Mucosa of descending colon (tissue), 3 donors: ENCODE results near the gene B3GALT6. TPM values are rescaled to one million over a fixed set of nuclear protein-coding genes. Genes with fewer than 3 reads are reported as not detected.

ENCODE experiments used
- ATAC-seq: fragments of 200-7000 bp; cut with Tn5 transposase; one replicate; pipeline ENCODE4 v1.9.1; 2020; ENCODE audit warnings: mild to moderate bottlenecking, moderate library complexity
- DNase-seq, 3 donors: peaks; one replicate each; pipeline ENCODE4 v3.0.0-alpha.2; 2020
- H3K36me3 ChIP-seq: fragments of 200-600 bp; one replicate; pipeline ENCODE4 v1.8.0; 2021; ENCODE audit warnings: low read depth, mild to moderate bottlenecking
- H3K4me1 ChIP-seq: fragments of 200-600 bp; one replicate; pipeline ENCODE4 v1.8.0; 2021; ENCODE audit warnings: low read depth, mild to moderate bottlenecking
- H3K4me3 ChIP-seq: fragments of 200-600 bp; one replicate; pipeline ENCODE4 v1.8.0; 2021; ENCODE audit warnings: mild to moderate bottlenecking
- H3K9me3 ChIP-seq: fragments of 200-600 bp; one replicate; pipeline ENCODE4 v1.8.0; 2021; ENCODE audit warnings: mild to moderate bottlenecking
- CTCF ChIP-seq: fragments of 200-600 bp; IDR thresholded peaks from one replicate; pipeline ENCODE4 v1.8.0; 2022; ENCODE audit warnings: antibody characterized with exemption, mild to moderate bottlenecking
- intact Hi-C, 2 donors: fragments of 100-400 bp; cut with DNase I in 1 of 2; cut with micrococcal nuclease in 1 of 2; formaldehyde crosslinking; loops; one replicate each; pipeline versions ENCODE4 v1.11.0 to v1.11.1; 2022; cut with DNase I, micrococcal nuclease
- total RNA-seq, 3 donors: library from RNA; stranded (reverse); fragmentation: NEBNext Ultra II Directional in 2 of 3; extraction: Animal tissue kit (Norgen Biotek cat#: 25700) in 2 of 3; gene quantifications; one replicate each; pipeline versions ENCODE4 v1.2.1 to v1.2.4, GENCODE V29; 2021 to 2023
- donor health status: DM: no; HTN: no; CAD: no; lungs with moderate emphysema.
- donor health status: DM: no; HTN: no; CAD: no.
- donor health status: DM: no; HTN: yes; CAD: no.

B3GALT6 gene
- total RNA-seq, 3 donors from 2014 or later, result 7.3 to 12.5 (median 9.0) TPM

GRCh38 chr1:1268284-1268682 is 36.2 kb downstream of the B3GALT6 start:
- Histone ChIP-seq H3K4me3 (no peak overlapping the region), H3K36me3 (no peaks in the 10 kb centered on the region), H3K9me3 (no peaks in the 10 kb centered on the region), H3K4me1 (peaks cover 23% of the 10 kb centered on the region)
- intact Hi-C loops, result no loop called here
- no peak for DNase-seq
- no peak for ATAC-seq
- no peak for TF ChIP-seq CTCF

- no peaks in the 10 kb centered on the region for H3K9me3 ChIP-seq
- no peaks in the 10 kb centered on the region for H3K36me3 ChIP-seq
- intact Hi-C loops, result no loop called here
- H3K4me3 ChIP-seq, result no peak overlapping the region
- ATAC-seq (no peak), DNase-seq (no peak)
- TF ChIP-seq CTCF, result no peak
- H3K4me1 ChIP-seq, result peaks cover 23% of the 10 kb centered on the region
Measured at GRCh38 chr1:1270813-1271212, 38.8 kb downstream of the B3GALT6 start.

- intact Hi-C loops, result no loop called here
- no peak for TF ChIP-seq CTCF
- ATAC-seq (peak; percentile 83), DNase-seq (peak; percentile 68 to 87 (median 75))
- Histone ChIP-seq H3K9me3 (no peaks in the 10 kb centered on the region), H3K4me1 (peaks cover 23% of the 10 kb centered on the region), H3K4me3 (peak overlapping the region; percentile 94), H3K36me3 (no peaks in the 10 kb centered on the region)
Measured at GRCh38 chr1:1272341-1273208, 40.5 kb downstream of the B3GALT6 start.

GRCh38 chr1:1273209-1273511 is 41.1 kb downstream of the B3GALT6 start:
- H3K36me3 ChIP-seq, result no peaks in the 10 kb centered on the region
- peak overlapping the region; percentile 94 for H3K4me3 ChIP-seq
- H3K4me1 ChIP-seq, result peaks cover 23% of the 10 kb centered on the region
- intact Hi-C loops, result no loop called here
- no peak for ATAC-seq
- peak in 1 of 3 donors; percentile 56 for DNase-seq
- H3K9me3 ChIP-seq, result no peaks in the 10 kb centered on the region
- no peak for TF ChIP-seq CTCF

- DNase-seq (peak; percentile 95 to 98 (median 95)), ATAC-seq (peak; percentile 93)
- H3K4me1 ChIP-seq, result peaks cover 23% of the 10 kb centered on the region
- TF ChIP-seq CTCF, result no peak
- intact Hi-C loops, result no loop called here
- peak within 1 kb of the TSS; percentile 94 for H3K4me3 ChIP-seq
- no peaks in the 10 kb centered on the region for H3K36me3 ChIP-seq
- no peaks in the 10 kb centered on the region for H3K9me3 ChIP-seq
Measured at GRCh38 chr1:1273512-1274298, 41.7 kb downstream of the B3GALT6 start, which contains the start of gene UBE2J2. TSS of gene UBE2J2 (minus strand) at chr1:1273854. CDS start at chr1:1267992, 5,862 bp downstream.
